WTC11 (cell line): ENCODE measurements around the gene VSX1. TPM values are rescaled to one million over a fixed set of nuclear protein-coding genes. Genes with fewer than 3 reads are reported as not detected.
A peak's percentile ranks its signal among the peaks of the same experiment; 100 is the strongest.

ENCODE experiments used
- ATAC-seq: fragments of 200-7000 bp; cut with Tn5 transposase; 2 replicates; pipeline ENCODE4 v1.10.0; 2021; ENCODE audit warnings: mild to moderate bottlenecking, moderate library complexity
- CTCF ChIA-PET: fragments of 300-600 bp; sonication (Branson Sonifier 250); formaldehyde crosslinking; loops from one replicate; lab custom pipeline; 2021; ENCODE audit warnings: antibody characterized with exemption; lab: Charles Lee
- POLR2A ChIA-PET: fragments of 350-600 bp; sonication (Branson Sonifier 250); formaldehyde crosslinking; loops from one replicate; lab custom pipeline; 2021; ENCODE audit warnings: antibody characterized with exemption; lab: Charles Lee
- DNase-seq: peaks from one replicate; pipeline ENCODE4 v3.0.0; 2021; ENCODE audit warnings: low spot score
- H3K27ac Mint-ChIP-seq: 2 replicates; pipeline ENCODE4 v1.8.0; 2021; ENCODE audit warnings: mixed read lengths
- H3K27me3 Mint-ChIP-seq: 2 replicates; pipeline ENCODE4 v1.8.0; 2021; ENCODE audit warnings: low read depth, mild to moderate bottlenecking, moderate library complexity, mixed read lengths
- H3K36me3 Mint-ChIP-seq: 2 replicates; pipeline ENCODE4 v1.8.0; 2021; ENCODE audit warnings: mixed read lengths
- H3K4me1 Mint-ChIP-seq: 2 replicates; pipeline ENCODE4 v1.8.0; 2022; ENCODE audit warnings: mixed read lengths
- H3K4me3 Mint-ChIP-seq: 2 replicates; pipeline ENCODE4 v1.8.0; 2021; ENCODE audit warnings: mild to moderate bottlenecking, moderate library complexity, mixed read lengths
- H3K9me3 Mint-ChIP-seq: 2 replicates; pipeline ENCODE4 v1.8.0; 2021; ENCODE audit warnings: mixed read lengths
- E2F4 ChIP-seq: sonication (generic); formaldehyde crosslinking; IDR thresholded peaks from 2 replicates; pipeline ENCODE4 v1.8.1; 2022; ENCODE audit warnings: low read depth, mild to moderate bottlenecking, moderate library complexity, missing genetic modification reagents, borderline replicate concordance
- FOXK1 ChIP-seq: sonication (generic); formaldehyde crosslinking; IDR thresholded peaks from 2 replicates; pipeline ENCODE4 v1.8.0; 2022; ENCODE audit warnings: mild to moderate bottlenecking, moderate library complexity, missing genetic modification reagents
- FOXP1 ChIP-seq: sonication (generic); formaldehyde crosslinking; IDR thresholded peaks from 2 replicates; pipeline ENCODE4 v1.8.0; 2022; ENCODE audit warnings: missing genetic modification reagents, mild to moderate bottlenecking, moderate library complexity, borderline replicate concordance
- GTF2I ChIP-seq: fragments of 250-450 bp; sonication (Bioruptor Pico); conservative IDR thresholded peaks from 2 replicates; pipeline ENCODE4 v1.4.0; 2021; ENCODE audit warnings: mild to moderate bottlenecking
- KAT7 ChIP-seq: sonication (generic); formaldehyde crosslinking; IDR thresholded peaks from 2 replicates; pipeline ENCODE4 v1.8.1; 2023; ENCODE audit warnings: missing genetic modification reagents, mild to moderate bottlenecking, borderline replicate concordance
- MAX ChIP-seq: sonication (generic); formaldehyde crosslinking; IDR thresholded peaks from 2 replicates; pipeline ENCODE4 v1.8.0; 2022; ENCODE audit warnings: mild to moderate bottlenecking, missing genetic modification reagents
- MLX ChIP-seq: sonication (generic); formaldehyde crosslinking; IDR thresholded peaks from 2 replicates; pipeline ENCODE4 v1.8.1; 2023; ENCODE audit warnings: mild to moderate bottlenecking, missing genetic modification reagents, moderate library complexity
- MYBL2 ChIP-seq: sonication (generic); formaldehyde crosslinking; IDR thresholded peaks from 2 replicates; pipeline ENCODE4 v1.8.1; 2023; ENCODE audit warnings: mild to moderate bottlenecking, moderate library complexity, missing genetic modification reagents
- NFYB ChIP-seq: sonication (generic); formaldehyde crosslinking; conservative IDR thresholded peaks from 2 replicates; pipeline ENCODE4 v1.8.0; 2022; ENCODE audit warnings: low read depth, missing genetic modification reagents
- NR1H2 ChIP-seq: sonication (generic); formaldehyde crosslinking; IDR thresholded peaks from 2 replicates; pipeline ENCODE4 v1.9.0; 2021; ENCODE audit warnings: mild to moderate bottlenecking, moderate library complexity, missing genetic modification reagents
- PREB ChIP-seq: sonication (generic); formaldehyde crosslinking; IDR thresholded peaks from 2 replicates; pipeline ENCODE4 v1.8.1; 2022; ENCODE audit warnings: mild to moderate bottlenecking, missing genetic modification reagents, moderate library complexity, borderline replicate concordance
- RORB ChIP-seq: fragments of 250-450 bp; sonication (Bioruptor Pico); IDR thresholded peaks from 2 replicates; pipeline ENCODE4 v1.9.0; 2021; ENCODE audit warnings: mild to moderate bottlenecking
- SMAD4 ChIP-seq: sonication (generic); formaldehyde crosslinking; IDR thresholded peaks from 2 replicates; pipeline ENCODE4 v1.8.0; 2022; ENCODE audit warnings: mild to moderate bottlenecking, missing genetic modification reagents
- SP1 ChIP-seq: sonication (generic); formaldehyde crosslinking; conservative IDR thresholded peaks from 2 replicates; pipeline ENCODE4 v1.8.1; 2022; ENCODE audit warnings: missing genetic modification reagents
- TCF7 ChIP-seq: sonication (generic); formaldehyde crosslinking; IDR thresholded peaks from 2 replicates; pipeline ENCODE4 v1.8.0; 2022; ENCODE audit warnings: mild to moderate bottlenecking, low read depth, missing genetic modification reagents, moderate library complexity
- TEAD4 ChIP-seq: sonication (generic); formaldehyde crosslinking; IDR thresholded peaks from 2 replicates; pipeline ENCODE4 v1.8.0; 2022; ENCODE audit warnings: mild to moderate bottlenecking, missing genetic modification reagents
- USF1 ChIP-seq: sonication (generic); formaldehyde crosslinking; IDR thresholded peaks from 2 replicates; pipeline ENCODE4 v1.8.0; 2022; ENCODE audit warnings: mild to moderate bottlenecking, missing genetic modification reagents
- USF2 ChIP-seq: sonication (generic); formaldehyde crosslinking; IDR thresholded peaks from 2 replicates; pipeline ENCODE4 v1.8.1; 2023; ENCODE audit warnings: mild to moderate bottlenecking, missing genetic modification reagents, moderate library complexity
- ZNF219 ChIP-seq: sonication (generic); formaldehyde crosslinking; IDR thresholded peaks from 2 replicates; pipeline ENCODE4 v1.8.0; 2023; ENCODE audit warnings: missing genetic modification reagents, mild to moderate bottlenecking, borderline replicate concordance
- ZNF263 ChIP-seq: sonication (generic); formaldehyde crosslinking; IDR thresholded peaks from 2 replicates; pipeline ENCODE4 v1.8.1; 2022; ENCODE audit warnings: low read depth, mild to moderate bottlenecking, moderate library complexity, missing genetic modification reagents
- total RNA-seq: library from RNA; stranded (reverse); gene quantifications from 3 replicates; pipeline ENCODE4 v1.2.3, GENCODE V29; 2021

The VSX1 gene
- total RNA-seq, 1 experiment from 2014 or later = not detected

- Mint-ChIP-seq H3K27ac (no peak overlapping the region), H3K36me3 (no peaks in the 10 kb centered on the region; the same call in 1 of the 2 replicates), H3K9me3 (no peaks in the 10 kb centered on the region), H3K27me3 (peaks cover 10% of the 10 kb centered on the region), H3K4me1 (peaks cover 11% of the 10 kb centered on the region), H3K4me3 (no peak overlapping the region)
- POLR2A ChIA-PET = no interaction called here
- DNase-seq (peak; percentile 23), ATAC-seq (peak; percentile 85)
- no peak for TF ChIP-seq KAT7 (CRISPR knock-in tag)
- TF ChIP-seq E2F4 (CRISPR knock-in tag) = no peak
- no peak for TF ChIP-seq FOXK1 (CRISPR knock-in tag)
- CTCF ChIA-PET = interaction anchor here (0.9 to 2.0 kb wide), 10 partner anchors 8 to 214 kb away, joined by 3 to 6 read pairs (median 5); no protein-coding TSS in a partner anchor
Measured at GRCh38 chr20:25032478-25033264, 49.3 kb downstream of the VSX1 start.

GRCh38 chr20:25032065-25032477 lies 49.9 kb downstream of the VSX1 start:
- ATAC-seq = peak; percentile 38; the same call in 1 of the 2 replicates
- no peak overlapping the region for H3K4me3 Mint-ChIP-seq
- no peak for DNase-seq

GRCh38 chr20:25031241-25031640 lies 50.7 kb downstream of the VSX1 start:
- no peaks in the 10 kb centered on the region for H3K9me3 Mint-ChIP-seq
- no peak for ATAC-seq

More at GRCh38 chr20:25032065-25032477, 49.9 kb downstream of the VSX1 start:
- Mint-ChIP-seq H3K27ac (no peak overlapping the region), H3K36me3 (no peaks in the 10 kb centered on the region; the same call in 1 of the 2 replicates), H3K9me3 (no peaks in the 10 kb centered on the region), H3K27me3 (peaks cover 10% of the 10 kb centered on the region), H3K4me1 (peaks cover 11% of the 10 kb centered on the region)
- CTCF ChIA-PET = interaction anchor here (1.1 kb wide), 1 partner anchor 22 kb away, joined by 3 read pairs; no protein-coding TSS in a partner anchor
- POLR2A ChIA-PET = no interaction called here
- peak; percentile 71 for TF ChIP-seq USF1 (CRISPR knock-in tag)
- TF ChIP-seq RORB = no peak
- 0 out of 2 replicates have a peak, but pooled peaks have one; percentile 31 for TF ChIP-seq MAX (CRISPR knock-in tag)
- TF ChIP-seq NFYB (CRISPR knock-in tag) = peak; percentile 57
- peak; percentile 83 for TF ChIP-seq USF2
- TF ChIP-seq FOXP1 (CRISPR knock-in tag) = no peak

More at GRCh38 chr20:25031241-25031640, 50.7 kb downstream of the VSX1 start:
- no peak overlapping the region for H3K27ac Mint-ChIP-seq
- H3K27me3 Mint-ChIP-seq = peaks cover 10% of the 10 kb centered on the region; the same call in 1 of the 2 replicates
- TF ChIP-seq ZNF263 (CRISPR knock-in tag) (no peak), MYBL2 (CRISPR knock-in tag) (no peak), USF2 (no peak), SP1 (CRISPR knock-in tag) (no peak), NR1H2 (CRISPR knock-in tag) (no peak), SMAD4 (no peak), ZNF219 (no peak), USF1 (CRISPR knock-in tag) (no peak), GTF2I (CRISPR knock-in tag) (no peak), TCF7 (no peak), TEAD4 (CRISPR knock-in tag) (no peak), PREB (no peak), MLX (no peak)
- TF ChIP-seq, all 79 proteins: peak for 0
- Mint-ChIP-seq H3K4me3 (no peak overlapping the region), H3K36me3 (no peaks in the 10 kb centered on the region; the same call in 1 of the 2 replicates), H3K4me1 (peaks cover 11% of the 10 kb centered on the region)
- CTCF ChIA-PET = no interaction called here
- POLR2A ChIA-PET = no interaction called here
- DNase-seq = no peak
